HG03439 (cell line): ENCODE data around the gene ARL13A.
"Not testable (repeated sequence)": the region's sequence is repeated elsewhere in the genome, so short reads cannot be mapped to it uniquely, and the experiment has no call there.

Source experiments
- ATAC-seq: cut with Tn5 transposase; IDR thresholded peaks from one replicate; pipeline ENCODE4 v1.9.1; 2021; ENCODE audit warnings: mild to moderate bottlenecking, moderate library complexity; ENCODE audit not compliant: unreplicated experiment

ARL13A gene

GRCh38 chrX:100984818-100985217 lies 15.3 kb downstream of the ARL13A start:
- ATAC-seq: no peak

- no peak for ATAC-seq
These were observed 20.6 kb downstream of the ARL13A start for GRCh38 chrX:100990139-100990538.

- ATAC-seq: peak; percentile 88
These were observed 25.1 kb downstream of the ARL13A start for GRCh38 chrX:100994352-100995281.

- no peak for ATAC-seq
These were observed 26.0 kb downstream of the ARL13A start for GRCh38 chrX:100995469-100995868.

GRCh38 chrX:100999451-100999850 lies 29.9 kb downstream of the ARL13A start:
- ATAC-seq: no peak

GRCh38 chrX:101009090-101009489 lies 39.6 kb downstream of the ARL13A start:
- no peak for ATAC-seq

- ATAC-seq: not testable (repeated sequence)
These were observed 42.5 kb downstream of the ARL13A start for GRCh38 chrX:101012031-101012430.

- no peak for ATAC-seq
These were observed 52.5 kb downstream of the ARL13A start for GRCh38 chrX:101022020-101022419.

- ATAC-seq: no peak
These were observed 55.6 kb downstream of the ARL13A start for GRCh38 chrX:101025126-101025525.

- no peak for ATAC-seq
These were observed 59.1 kb downstream of the ARL13A start for GRCh38 chrX:101028562-101028961.

- ATAC-seq: no peak
These were observed 60.2 kb downstream of the ARL13A start for GRCh38 chrX:101029665-101030064.

GRCh38 chrX:101037231-101037630 lies 67.7 kb downstream of the ARL13A start:
- ATAC-seq: no peak

GRCh38 chrX:101040197-101040596 lies 70.7 kb downstream of the ARL13A start:
- no peak for ATAC-seq
